Measurements from ENCODE around the gene C16orf89. TPM values are rescaled to one million over a fixed set of nuclear protein-coding genes. Genes with fewer than 3 reads are reported as not detected.

C16orf89 gene
- total and polyA plus RNA-seq, 2 experiments from 2014 or later = 2.8 to 4.4 TPM

GRCh38 chr16:5071681-5072333 is 6.1 kb upstream of the C16orf89 start, which contains the start of gene ALG1:
Gene ALG1 (plus strand): TSS chr16:5071843. CDS start chr16:5071850, 7 bp downstream.
- DNase-seq (ENCODE audit: low spot score) (peak; percentile 94), ATAC-seq (peak; percentile 89)
- Histone ChIP-seq H4K20me1 (replicated peaks; ENCODE audit: insufficient read depth) (no peaks in the 10 kb centered on the region; the same call in 1 of the 2 replicates), H3K4me1 (ENCODE audit: insufficient read depth) (peaks cover 7% of the 10 kb centered on the region), H3K4me2 (peak within 1 kb of the TSS; percentile 97), H3K9me2 (ENCODE audit: insufficient read depth) (no peaks in the 10 kb centered on the region), H3F3A (replicated peaks; ENCODE audit: low read depth) (no peaks in the 10 kb centered on the region; the same call in 1 of the 2 replicates), H3K79me2 (replicated peaks; ENCODE audit: insufficient read depth) (peaks cover 35% of the 10 kb centered on the region), H3K36me3 (ENCODE audit: insufficient read depth) (no peaks in the 10 kb centered on the region; the same call in 1 of the 2 replicates), H3K27ac (ENCODE audit: low read depth) (peak within 1 kb of the TSS; percentile 84), H3K27me3 (ENCODE audit: insufficient read depth) (no peaks in the 10 kb centered on the region), H2AFZ (peak within 1 kb of the TSS; percentile 97), H3K4me3 (peak within 1 kb of the TSS; percentile 94)
- Mint-ChIP-seq H3K4me1 (peaks cover 18% of the 10 kb centered on the region), H3K27me3 (ENCODE audit: insufficient read depth, low read depth, poor library complexity) (peaks cover 16% of the 10 kb centered on the region), H3K27ac (peak within 1 kb of the TSS; percentile 95), H3K4me3 (peak within 1 kb of the TSS; percentile 96), H3K9me3 (0 out of 3 replicates have a peak, but pooled peaks cover 3% of the 10 kb centered on the region), H3K36me3 (ENCODE audit: low read depth) (peaks cover 24% of the 10 kb centered on the region)
- TF ChIP-seq CREB1 (CRISPR knock-in tag; IDR thresholded peaks at IDR 0.05; ENCODE audit: low read depth) (peak; percentile 62), POLR2AphosphoS5 (IDR thresholded peaks at IDR 0.05; ENCODE audit: low read depth) (peak; percentile 91), ETS1 (IDR thresholded peaks at IDR 0.05) (peak; percentile 45; the same call in 1 of the 2 replicates), ZNF331 (CRISPR knock-in tag; IDR thresholded peaks at IDR 0.05; ENCODE audit: low read depth) (no peak), ZNF462 (CRISPR knock-in tag; IDR thresholded peaks at IDR 0.05) (no peak), NANOG (IDR thresholded peaks at IDR 0.05; ENCODE audit: borderline replicate concordance) (no peak), JUNB (IDR thresholded peaks at IDR 0.05; ENCODE audit: unreplicated experiment) (no peak), STAT1 (IDR thresholded peaks at IDR 0.05; ENCODE audit: unreplicated experiment) (no peak), EZH2phosphoT487 (IDR thresholded peaks at IDR 0.05; ENCODE audit: unreplicated experiment) (no peak), EZH2 (IDR thresholded peaks at IDR 0.05; ENCODE audit: low read depth, unreplicated experiment) (no peak), ZNF114 (CRISPR knock-in tag; IDR thresholded peaks at IDR 0.05) (peak; percentile 82; the same call in 1 of the 2 replicates)
- TF ChIP-seq, protein P1, sequence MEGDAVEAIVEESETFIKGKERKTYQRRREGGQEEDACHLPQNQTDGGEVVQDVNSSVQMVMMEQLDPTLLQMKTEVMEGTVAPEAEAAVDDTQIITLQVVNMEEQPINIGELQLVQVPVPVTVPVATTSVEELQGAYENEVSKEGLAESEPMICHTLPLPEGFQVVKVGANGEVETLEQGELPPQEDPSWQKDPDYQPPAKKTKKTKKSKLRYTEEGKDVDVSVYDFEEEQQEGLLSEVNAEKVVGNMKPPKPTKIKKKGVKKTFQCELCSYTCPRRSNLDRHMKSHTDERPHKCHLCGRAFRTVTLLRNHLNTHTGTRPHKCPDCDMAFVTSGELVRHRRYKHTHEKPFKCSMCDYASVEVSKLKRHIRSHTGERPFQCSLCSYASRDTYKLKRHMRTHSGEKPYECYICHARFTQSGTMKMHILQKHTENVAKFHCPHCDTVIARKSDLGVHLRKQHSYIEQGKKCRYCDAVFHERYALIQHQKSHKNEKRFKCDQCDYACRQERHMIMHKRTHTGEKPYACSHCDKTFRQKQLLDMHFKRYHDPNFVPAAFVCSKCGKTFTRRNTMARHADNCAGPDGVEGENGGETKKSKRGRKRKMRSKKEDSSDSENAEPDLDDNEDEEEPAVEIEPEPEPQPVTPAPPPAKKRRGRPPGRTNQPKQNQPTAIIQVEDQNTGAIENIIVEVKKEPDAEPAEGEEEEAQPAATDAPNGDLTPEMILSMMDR (conservative IDR thresholded peaks at IDR 0.05; ENCODE audit: low read depth in 2 of 2) = no peak
- TF ChIP-seq, protein P2, sequence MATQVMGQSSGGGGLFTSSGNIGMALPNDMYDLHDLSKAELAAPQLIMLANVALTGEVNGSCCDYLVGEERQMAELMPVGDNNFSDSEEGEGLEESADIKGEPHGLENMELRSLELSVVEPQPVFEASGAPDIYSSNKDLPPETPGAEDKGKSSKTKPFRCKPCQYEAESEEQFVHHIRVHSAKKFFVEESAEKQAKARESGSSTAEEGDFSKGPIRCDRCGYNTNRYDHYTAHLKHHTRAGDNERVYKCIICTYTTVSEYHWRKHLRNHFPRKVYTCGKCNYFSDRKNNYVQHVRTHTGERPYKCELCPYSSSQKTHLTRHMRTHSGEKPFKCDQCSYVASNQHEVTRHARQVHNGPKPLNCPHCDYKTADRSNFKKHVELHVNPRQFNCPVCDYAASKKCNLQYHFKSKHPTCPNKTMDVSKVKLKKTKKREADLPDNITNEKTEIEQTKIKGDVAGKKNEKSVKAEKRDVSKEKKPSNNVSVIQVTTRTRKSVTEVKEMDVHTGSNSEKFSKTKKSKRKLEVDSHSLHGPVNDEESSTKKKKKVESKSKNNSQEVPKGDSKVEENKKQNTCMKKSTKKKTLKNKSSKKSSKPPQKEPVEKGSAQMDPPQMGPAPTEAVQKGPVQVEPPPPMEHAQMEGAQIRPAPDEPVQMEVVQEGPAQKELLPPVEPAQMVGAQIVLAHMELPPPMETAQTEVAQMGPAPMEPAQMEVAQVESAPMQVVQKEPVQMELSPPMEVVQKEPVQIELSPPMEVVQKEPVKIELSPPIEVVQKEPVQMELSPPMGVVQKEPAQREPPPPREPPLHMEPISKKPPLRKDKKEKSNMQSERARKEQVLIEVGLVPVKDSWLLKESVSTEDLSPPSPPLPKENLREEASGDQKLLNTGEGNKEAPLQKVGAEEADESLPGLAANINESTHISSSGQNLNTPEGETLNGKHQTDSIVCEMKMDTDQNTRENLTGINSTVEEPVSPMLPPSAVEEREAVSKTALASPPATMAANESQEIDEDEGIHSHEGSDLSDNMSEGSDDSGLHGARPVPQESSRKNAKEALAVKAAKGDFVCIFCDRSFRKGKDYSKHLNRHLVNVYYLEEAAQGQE (IDR thresholded peaks at IDR 0.05; ENCODE audit: unreplicated experiment) = no peak
